ENCODE data around the gene PPP1R9A.

PPP1R9A gene

GRCh38 chr7:95045236-95045923, 138.0 kb downstream of the PPP1R9A start:
- DNase-seq, result no peak

- no peak for DNase-seq
Observed at GRCh38 chr7:95046494-95047240, 139.3 kb downstream of the PPP1R9A start.

GRCh38 chr7:95047291-95047690, 139.9 kb downstream of the PPP1R9A start:
- DNase-seq, result no peak

- no peak for DNase-seq
Observed at GRCh38 chr7:95052566-95053094, 145.2 kb downstream of the PPP1R9A start.

- DNase-seq, result no peak
Observed at GRCh38 chr7:95054386-95054785, 147.0 kb downstream of the PPP1R9A start.

- no peak for DNase-seq
Observed at GRCh38 chr7:95055295-95055694, 147.9 kb downstream of the PPP1R9A start.

- DNase-seq, result no peak
Observed at GRCh38 chr7:95056107-95056739, 148.8 kb downstream of the PPP1R9A start.

- no peak for DNase-seq
Observed at GRCh38 chr7:95056901-95057300, 149.5 kb downstream of the PPP1R9A start.

- no peak for DNase-seq
Observed at GRCh38 chr7:95059842-95060313, 152.5 kb downstream of the PPP1R9A start.

- no peak for DNase-seq
Observed at GRCh38 chr7:95062901-95063300, 155.5 kb downstream of the PPP1R9A start.

- no peak for DNase-seq
Observed at GRCh38 chr7:95066737-95067530, 159.5 kb downstream of the PPP1R9A start.

GRCh38 chr7:95088536-95089215, 181.3 kb downstream of the PPP1R9A start:
- no peak for DNase-seq

- DNase-seq, result no peak
Observed at GRCh38 chr7:95089414-95090315, 182.3 kb downstream of the PPP1R9A start.

GRCh38 chr7:95092324-95092723, 184.9 kb downstream of the PPP1R9A start:
- DNase-seq, result no peak

GRCh38 chr7:95095259-95095965, 188.0 kb downstream of the PPP1R9A start:
- no peak for DNase-seq

GRCh38 chr7:95095966-95096540, 188.7 kb downstream of the PPP1R9A start:
- DNase-seq, result no peak

- DNase-seq, result no peak
Observed at GRCh38 chr7:95097291-95097690, 189.9 kb downstream of the PPP1R9A start.

GRCh38 chr7:95097851-95098250, 190.5 kb downstream of the PPP1R9A start:
- DNase-seq, result no peak

GRCh38 chr7:95099106-95099505, 191.7 kb downstream of the PPP1R9A start:
- DNase-seq, result no peak

GRCh38 chr7:95101422-95101821, 194.0 kb downstream of the PPP1R9A start:
- DNase-seq, result no peak
